Fibroblast of lung (primary cell): ENCODE results near the gene STIL.

ENCODE experiments used
- CTCF ChIP-seq, 2 donors: IDR thresholded peaks in 1 of 2; conservative IDR thresholded peaks in 1 of 2; 1 replicate in 1 of 2; 2 replicates in 1 of 2; pipeline ENCODE4 v1.5.1; 2011 to 2012; ENCODE audit warnings: low read length in 2 of 2, control low read depth in 1 of 2, inconsistent platforms in 1 of 2, low read depth in 1 of 2, mild to moderate bottlenecking in 1 of 2
- EZH2 ChIP-seq: IDR thresholded peaks from 2 replicates; pipeline ENCODE4 v1.5.1; 2012; ENCODE audit warnings: low read length, control low read depth, mild to moderate bottlenecking; ENCODE audit errors: missing control alignments

- no peak for TF ChIP-seq CTCF (conservative IDR thresholded peaks at IDR 0.05 in 1 of 2, IDR thresholded peaks at IDR 0.05 in 1 of 2; ENCODE audit: low read depth in 1 of 2, low read length in 2 of 2)
- no peak for TF ChIP-seq EZH2
These were observed 72.5 kb downstream of the STIL start for GRCh38 chr1:47241114-47242113.
